Pancreas (tissue), 10 donors: ENCODE measurements around the gene MYCBP2. TPM values are rescaled to one million over a fixed set of nuclear protein-coding genes. Genes with fewer than 3 reads are reported as not detected.

ENCODE experiments used
- ATAC-seq, 4 donors: fragments of 200-7000 bp; cut with Tn5 transposase; one replicate each; pipeline versions ENCODE4 v1.8.0 to v1.9.1; 2020; ENCODE audit warnings: mild to moderate bottlenecking in 4 of 4, moderate library complexity in 4 of 4
- DNase-seq, 6 donors: peaks; one replicate each; pipeline ENCODE4 v3.0.0-alpha.2; 2020
- FAIRE-seq: peaks from 2 replicates; lab custom pipeline; 2012; peaks lifted over from hg19 to GRCh38; lab: Jason Lieb, UNC
- H3K27ac ChIP-seq, 4 donors: fragments of 200-600 bp; sonication (generic); 1 replicate in 3 of 4; 2 replicates in 1 of 4; pipeline versions ENCODE4 v1.5.0 to v1.8.0; 2020
- H3K27me3 ChIP-seq, 4 donors: fragments of 200-600 bp; one replicate each; pipeline ENCODE4 v1.8.0; 2021
- H3K36me3 ChIP-seq, 3 donors: fragments of 200-600 bp; sonication (generic) in 1 of 3; one replicate each; pipeline versions ENCODE4 v1.5.0 to v1.8.0; 2020 to 2021
- H3K4me1 ChIP-seq, 3 donors: fragments of 200-600 bp; one replicate each; pipeline ENCODE4 v1.8.0; 2021
- H3K4me3 ChIP-seq, 4 donors: fragments of 200-600 bp; sonication (generic) in 2 of 4; one replicate each; pipeline versions ENCODE4 v1.5.0 to v1.8.0; 2020 to 2021
- H3K9me3 ChIP-seq, 4 donors: fragments of 200-600 bp; one replicate each; pipeline ENCODE4 v1.8.0; 2021
- WGBS, 2 donors: extraction: QIAGEN DNeasy Blood & Tissue Kit; methylation state at CpG; one replicate each; pipeline ENCODE4 v1.1.7; 2013; 5-methylcytosine and 5-hydroxymethylcytosine counted together
- intact Hi-C, 3 donors: fragments of 100-400 bp; cut with DNase I; formaldehyde crosslinking; loops; one replicate each; pipeline versions ENCODE4 v1.11.1 to v1.14.2; 2022
- polyA plus RNA-seq, 2 donors: library from polyadenylated mRNA; stranded (reverse); fragments of 200-250 nt; gene quantifications; one replicate each; pipeline ENCODE4 v1.2.3, GENCODE V29; 2013
- total RNA-seq, 6 donors: library from RNA; stranded (reverse); fragmentation: NEBNext Ultra II Directional in 4 of 6; extraction: Animal tissue kit (Norgen Biotek cat#: 25700) in 4 of 6; gene quantifications; one replicate each; pipeline versions ENCODE4 v1.2.1 to v1.2.4, GENCODE V29; 2021 to 2023
- TF ChIP-seq, protein P1 (sequence below), 4 donors: fragments of 200-600 bp; sonication (generic) in 3 of 4; IDR thresholded peaks; one replicate each; pipeline versions ENCODE4 v1.5.0 to v1.8.0; 2021; ENCODE audit warnings: antibody characterized with exemption in 4 of 4
- donor health status: healthy with polysubstance abuse.
- donor health status: DM: no; HTN: no; CAD: no; lungs with moderate emphysema.
- donor health status: DM: no; HTN: no; CAD: no.
- donor health status: control.
- donor health status: control.
- donor health status: Bipolar disorder and iron deficiency.
- donor health status: DM: yes; HTN: yes; CAD: no.
- donor health status: DM: no; HTN: no; CAD: no.
- donor health status: DM: no; HTN: no; CAD: no.
- donor health status: DM: yes; HTN: yes; CAD: no.

MYCBP2 gene
- total and polyA plus RNA-seq, 8 donors = 17.6 to 49.1 (median 43.1) TPM

DNA sequence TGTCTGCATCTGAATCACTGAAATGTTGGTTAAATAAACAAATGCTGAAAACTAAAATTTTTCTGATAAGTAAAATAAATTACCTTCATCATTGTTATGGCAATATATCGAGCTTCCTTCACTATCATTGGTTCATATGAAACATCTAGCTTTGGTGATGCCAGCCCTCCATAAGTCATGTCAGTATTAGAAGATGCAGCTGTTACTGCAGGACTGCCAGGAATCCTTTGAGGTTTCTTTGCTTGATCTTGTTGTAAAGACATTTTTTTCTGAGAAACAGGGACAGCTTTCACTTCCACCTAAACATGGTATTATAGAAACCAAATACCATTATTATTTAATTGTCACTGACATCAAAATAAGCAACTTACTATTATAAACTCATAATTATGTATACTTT is 176.2 kb downstream of the MYCBP2 start:
- intact Hi-C loops = no loop called here
- 90 to 94% methylated on average over 1 of the region's 1 CpG for WGBS, 2 donors
- H3K36me3 ChIP-seq = peaks cover 0 to 10% (median 0%) of the 10 kb centered on the region in 3 donors

DNA sequence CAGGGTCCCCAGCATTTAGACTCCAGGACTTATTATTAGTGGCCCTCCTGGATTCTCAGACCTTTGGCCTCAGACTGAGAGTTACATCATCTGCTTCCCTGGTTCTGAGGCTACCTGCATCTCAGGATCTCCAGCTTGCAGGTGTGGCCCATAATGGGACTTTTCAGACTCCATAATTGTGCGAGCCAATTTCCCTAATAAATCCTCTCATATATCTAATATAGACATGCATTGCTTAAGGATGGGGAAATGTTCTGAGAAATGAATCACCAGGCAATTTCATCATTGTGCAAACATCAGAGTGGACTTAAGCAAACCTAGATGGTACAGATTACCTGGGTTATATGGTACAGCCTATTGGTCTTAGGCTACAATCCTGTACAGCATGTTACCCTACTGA is 183.5 kb downstream of the MYCBP2 start:
- DNase-seq = no peak
- intact Hi-C loops = no loop called here
- no peak for FAIRE-seq
- peaks cover 0 to 25% (median 6%) of the 10 kb centered on the region in 3 donors for H3K36me3 ChIP-seq
- TF ChIP-seq, protein P1, sequence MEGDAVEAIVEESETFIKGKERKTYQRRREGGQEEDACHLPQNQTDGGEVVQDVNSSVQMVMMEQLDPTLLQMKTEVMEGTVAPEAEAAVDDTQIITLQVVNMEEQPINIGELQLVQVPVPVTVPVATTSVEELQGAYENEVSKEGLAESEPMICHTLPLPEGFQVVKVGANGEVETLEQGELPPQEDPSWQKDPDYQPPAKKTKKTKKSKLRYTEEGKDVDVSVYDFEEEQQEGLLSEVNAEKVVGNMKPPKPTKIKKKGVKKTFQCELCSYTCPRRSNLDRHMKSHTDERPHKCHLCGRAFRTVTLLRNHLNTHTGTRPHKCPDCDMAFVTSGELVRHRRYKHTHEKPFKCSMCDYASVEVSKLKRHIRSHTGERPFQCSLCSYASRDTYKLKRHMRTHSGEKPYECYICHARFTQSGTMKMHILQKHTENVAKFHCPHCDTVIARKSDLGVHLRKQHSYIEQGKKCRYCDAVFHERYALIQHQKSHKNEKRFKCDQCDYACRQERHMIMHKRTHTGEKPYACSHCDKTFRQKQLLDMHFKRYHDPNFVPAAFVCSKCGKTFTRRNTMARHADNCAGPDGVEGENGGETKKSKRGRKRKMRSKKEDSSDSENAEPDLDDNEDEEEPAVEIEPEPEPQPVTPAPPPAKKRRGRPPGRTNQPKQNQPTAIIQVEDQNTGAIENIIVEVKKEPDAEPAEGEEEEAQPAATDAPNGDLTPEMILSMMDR (IDR thresholded peaks at IDR 0.05) = no peak
- 90 to 94% methylated on average over 1 of the region's 1 CpG for WGBS, 2 donors
- no peak overlapping the region for H3K4me3 ChIP-seq
- ATAC-seq = peak; percentile 36 to 73 (median 70)
- no peaks in the 10 kb centered on the region for H3K4me1 ChIP-seq
- no peaks in the 10 kb centered on the region for H3K27me3 ChIP-seq
- H3K9me3 ChIP-seq = no peaks in the 10 kb centered on the region
- no peak overlapping the region for H3K27ac ChIP-seq

More for the DNA sequence above, 176.2 kb downstream of the MYCBP2 start:
- H3K27me3 ChIP-seq = no peaks in the 10 kb centered on the region
- no peak overlapping the region for H3K27ac ChIP-seq
- FAIRE-seq = no peak
- no peaks in the 10 kb centered on the region for H3K9me3 ChIP-seq
- ATAC-seq = no peak
- DNase-seq = no peak
- no peaks in the 10 kb centered on the region for H3K4me1 ChIP-seq
- H3K4me3 ChIP-seq = no peak overlapping the region
- TF ChIP-seq, protein P1 (IDR thresholded peaks at IDR 0.05) = no peak

DNA sequence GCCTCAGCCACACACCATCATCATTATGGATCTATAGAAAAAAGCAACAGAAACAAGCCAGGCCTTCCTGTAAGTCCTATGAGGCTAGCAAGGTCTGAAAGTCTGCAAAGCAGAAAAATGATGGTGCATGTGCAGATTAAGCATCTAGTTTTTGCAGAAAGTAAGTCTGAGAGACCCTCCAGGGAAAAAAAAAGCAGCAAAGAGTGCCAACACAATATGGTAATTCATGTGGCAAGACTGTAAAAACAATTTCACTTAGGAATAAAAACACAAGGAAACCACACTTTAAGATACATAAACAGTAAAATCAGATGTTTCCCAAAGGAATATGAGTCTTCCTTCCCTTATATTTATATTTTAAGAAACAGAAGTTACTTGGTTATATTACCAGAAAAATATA is 187.6 kb downstream of the MYCBP2 start:
- Histone ChIP-seq H3K36me3 (peaks cover 0 to 24% (median 6%) of the 10 kb centered on the region in 3 donors), H3K27me3 (no peaks in the 10 kb centered on the region), H3K4me3 (no peak overlapping the region), H3K4me1 (no peaks in the 10 kb centered on the region), H3K27ac (no peak overlapping the region), H3K9me3 (no peaks in the 10 kb centered on the region)
- intact Hi-C loops = no loop called here
- FAIRE-seq = no peak
- ATAC-seq = no peak
- DNase-seq = no peak
- TF ChIP-seq, protein P1 (IDR thresholded peaks at IDR 0.05) = no peak

DNA sequence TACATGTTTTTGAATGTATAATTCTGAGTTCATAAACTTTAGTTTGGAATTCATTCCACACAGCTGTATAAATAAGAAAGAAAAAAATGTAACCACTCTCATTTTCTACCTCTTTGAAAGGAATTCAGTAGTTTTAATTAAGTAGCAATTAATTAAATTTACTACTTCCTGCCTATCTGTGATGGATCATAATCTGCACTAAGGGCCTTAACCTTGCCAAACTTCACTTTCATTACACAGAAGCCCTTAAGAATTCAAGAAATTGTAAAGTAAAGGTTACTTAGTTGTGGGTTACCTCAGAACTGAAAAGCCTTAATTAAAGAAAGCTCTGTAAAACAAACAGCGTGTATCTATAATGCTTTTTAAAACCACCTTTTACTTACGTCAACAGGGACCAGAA is 188.1 kb downstream of the MYCBP2 start:
- FAIRE-seq (no peak), DNase-seq (no peak), ATAC-seq (no peak)
- Histone ChIP-seq H3K27ac (no peak overlapping the region), H3K4me1 (no peaks in the 10 kb centered on the region), H3K27me3 (no peaks in the 10 kb centered on the region), H3K4me3 (no peak overlapping the region), H3K36me3 (peaks cover 0 to 19% (median 6%) of the 10 kb centered on the region in 3 donors), H3K9me3 (no peaks in the 10 kb centered on the region)
- intact Hi-C loops = no loop called here
- TF ChIP-seq, protein P1 (IDR thresholded peaks at IDR 0.05) = no peak
- 93 to 95% methylated on average over 2 of the region's 2 CpGs for WGBS, 2 donors

DNA sequence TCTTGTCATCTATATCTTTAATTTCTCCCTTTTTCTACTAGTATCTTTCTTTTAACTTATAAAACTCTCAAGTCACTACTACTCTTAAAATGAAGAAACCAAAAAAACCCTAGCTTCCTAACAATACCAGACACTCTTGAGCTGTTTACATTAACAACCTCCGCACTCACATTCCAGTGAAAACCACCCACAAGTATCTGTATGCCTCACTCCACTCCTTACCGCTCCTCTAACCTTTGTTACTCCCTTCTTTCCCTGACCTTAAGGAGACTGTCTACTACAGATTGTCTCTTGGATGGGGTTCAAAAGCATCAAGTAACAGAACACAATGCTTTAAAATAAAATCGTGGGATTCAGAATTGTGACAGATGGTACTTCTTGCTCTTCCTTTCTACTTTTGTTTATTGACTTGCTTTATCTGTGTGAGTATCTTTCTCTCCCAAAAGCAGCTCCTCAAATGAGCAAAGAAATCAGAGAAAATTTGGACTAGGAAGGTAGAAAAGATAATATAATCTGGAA is 189.9 kb downstream of the MYCBP2 start:
- Histone ChIP-seq H3K27me3 (no peaks in the 10 kb centered on the region), H3K9me3 (no peaks in the 10 kb centered on the region), H3K36me3 (peaks cover 0 to 12% (median 4%) of the 10 kb centered on the region in 3 donors), H3K4me3 (no peak overlapping the region), H3K27ac (no peak overlapping the region), H3K4me1 (no peaks in the 10 kb centered on the region)
- DNase-seq (no peak), ATAC-seq (no peak), FAIRE-seq (no peak)
- TF ChIP-seq, protein P1 (IDR thresholded peaks at IDR 0.05) = no peak
- WGBS, 2 donors = 85 to 88% methylated on average over 3 of the region's 3 CpGs
- intact Hi-C loops = no loop called here
